IPS-15b (cell line): ENCODE measurements around the gene TSPEAR.
"Not testable (repeated sequence)": the region's sequence is repeated elsewhere in the genome, so short reads cannot be mapped to it uniquely, and the experiment has no call there.

Experiments used
- H3K27me3 ChIP-seq: one replicate; pipeline ENCODE4 v1.6.1; 2013; ENCODE audit warnings: low read length; ENCODE audit not compliant: control insufficient read depth, insufficient read depth
- H3K36me3 ChIP-seq: one replicate; pipeline ENCODE4 v1.6.1; 2013; ENCODE audit warnings: low read length; ENCODE audit not compliant: control insufficient read depth, insufficient read depth
- H3K4me1 ChIP-seq: one replicate; pipeline ENCODE4 v1.6.1; 2013; ENCODE audit warnings: mild to moderate bottlenecking, low read length; ENCODE audit not compliant: control insufficient read depth, insufficient read depth
- H3K4me3 ChIP-seq: one replicate; pipeline ENCODE4 v1.5.1; 2013; ENCODE audit warnings: low read depth, low read length
- H3K9ac ChIP-seq: one replicate; pipeline ENCODE4 v1.6.1; 2013; ENCODE audit warnings: low read depth, mild to moderate bottlenecking, low read length
- H3K9me3 ChIP-seq: one replicate; pipeline ENCODE4 v1.6.1; 2013; ENCODE audit warnings: mild to moderate bottlenecking, low read length; ENCODE audit not compliant: control insufficient read depth, insufficient read depth

The TSPEAR gene

DNA sequence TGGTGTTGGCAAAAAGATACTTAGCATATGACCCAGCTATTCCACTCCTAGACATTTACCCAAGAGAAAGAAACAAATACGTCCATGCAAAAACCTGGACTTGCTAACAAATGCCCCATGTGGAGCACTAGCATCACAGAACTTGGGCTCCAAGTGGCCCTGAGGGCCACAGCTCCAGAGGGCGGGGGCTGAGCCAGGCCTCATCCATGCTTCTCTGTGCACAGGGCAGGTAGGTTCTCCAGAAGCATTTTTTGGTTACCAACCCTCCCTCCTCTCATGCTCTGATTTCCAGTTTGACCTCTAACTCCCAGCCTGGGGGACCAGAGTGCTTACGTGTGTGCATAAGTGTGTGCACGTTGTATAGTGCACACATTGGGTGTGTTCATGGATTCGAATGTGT lies 46.7 kb downstream of the TSPEAR start:
- Histone ChIP-seq H3K9me3 (no peaks in the 10 kb centered on the region), H3K4me1 (peaks cover 9% of the 10 kb centered on the region), H3K9ac (no peak overlapping the region), H3K36me3 (no peaks in the 10 kb centered on the region), H3K4me3 (no peak overlapping the region), H3K27me3 (no peaks in the 10 kb centered on the region)

DNA sequence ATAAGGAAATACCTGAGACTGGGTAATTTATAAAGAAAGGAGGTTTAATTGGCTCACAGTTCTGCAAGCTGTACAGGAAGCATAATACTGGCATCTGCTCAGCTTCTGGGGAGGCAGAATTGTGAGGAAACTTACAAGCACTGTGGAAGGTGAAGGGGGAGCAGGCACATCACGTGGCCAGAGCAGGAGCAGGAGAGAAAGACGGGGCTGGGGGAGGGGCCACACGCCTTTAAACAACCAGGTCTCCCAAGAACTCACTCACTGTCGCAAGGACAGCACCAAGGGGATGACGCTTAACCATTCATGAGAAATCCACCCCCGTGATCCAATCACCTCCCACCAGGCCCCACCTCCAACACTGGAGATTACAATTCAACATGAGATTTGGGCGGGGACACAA lies 49.8 kb downstream of the TSPEAR start:
- H3K9ac ChIP-seq, H3K9me3 ChIP-seq, H3K4me3 ChIP-seq, H3K27me3 ChIP-seq, H3K36me3 ChIP-seq: not testable (repeated sequence)
- peaks cover 16% of the 10 kb centered on the region for H3K4me1 ChIP-seq

DNA sequence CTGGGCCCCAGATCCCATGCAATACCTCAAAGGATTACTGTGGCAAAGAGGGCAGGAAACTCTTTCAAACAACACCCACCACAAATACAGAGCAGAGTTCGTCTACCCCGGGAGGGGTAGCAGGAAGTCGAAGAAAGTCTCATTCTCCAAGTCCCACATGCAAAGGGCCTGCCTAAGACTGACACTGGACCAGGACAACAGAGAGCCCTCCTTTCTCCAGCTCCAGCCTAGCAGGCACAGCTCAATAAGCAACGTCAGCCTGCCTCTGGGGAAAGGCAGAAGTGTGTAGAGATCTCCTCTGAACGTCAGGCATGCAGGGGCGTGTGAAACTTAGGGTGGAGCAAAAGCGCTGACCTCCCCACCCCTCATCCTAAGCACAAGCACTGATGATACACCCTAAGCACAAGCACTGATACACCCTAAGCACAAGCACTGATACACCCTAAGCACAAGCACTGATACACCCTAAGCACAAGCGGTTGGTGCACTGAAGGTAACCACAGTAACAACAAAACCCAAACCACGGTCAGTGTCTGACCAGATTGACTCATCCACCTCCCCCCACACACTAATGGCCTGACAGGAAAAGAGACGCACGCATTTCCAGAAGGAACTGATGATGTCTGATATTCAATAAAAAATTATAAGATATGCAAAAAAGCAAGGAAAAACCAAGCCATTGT lies 52.3 kb downstream of the TSPEAR start:
- no peaks in the 10 kb centered on the region for H3K36me3 ChIP-seq
- no peaks in the 10 kb centered on the region for H3K27me3 ChIP-seq
- peaks cover 16% of the 10 kb centered on the region for H3K4me1 ChIP-seq
- no peak overlapping the region for H3K9ac ChIP-seq
- no peak overlapping the region for H3K4me3 ChIP-seq
- no peaks in the 10 kb centered on the region for H3K9me3 ChIP-seq

DNA sequence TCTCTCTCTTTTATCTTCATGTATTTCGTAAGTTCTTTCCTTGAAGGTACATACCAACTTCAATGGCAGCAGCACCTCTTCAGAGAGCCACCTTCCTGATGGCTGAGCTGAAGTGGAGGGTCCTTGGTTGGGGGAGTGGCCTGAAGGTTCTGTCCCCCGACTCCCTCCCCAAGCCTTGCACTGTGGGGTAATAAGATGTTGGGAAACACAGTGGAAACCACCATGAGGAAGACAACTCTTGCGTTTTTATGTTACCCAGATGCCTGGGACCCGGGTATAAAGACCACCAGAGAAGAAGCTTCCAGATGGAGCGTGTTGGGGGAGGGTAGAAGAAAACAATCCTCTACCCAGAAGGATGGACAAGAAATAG lies 52.8 kb downstream of the TSPEAR start:
- H3K9me3 ChIP-seq = no peaks in the 10 kb centered on the region
- H3K4me1 ChIP-seq = peaks cover 16% of the 10 kb centered on the region
- H3K9ac ChIP-seq = no peak overlapping the region
- no peak overlapping the region for H3K4me3 ChIP-seq
- no peaks in the 10 kb centered on the region for H3K36me3 ChIP-seq
- H3K27me3 ChIP-seq = no peaks in the 10 kb centered on the region

DNA sequence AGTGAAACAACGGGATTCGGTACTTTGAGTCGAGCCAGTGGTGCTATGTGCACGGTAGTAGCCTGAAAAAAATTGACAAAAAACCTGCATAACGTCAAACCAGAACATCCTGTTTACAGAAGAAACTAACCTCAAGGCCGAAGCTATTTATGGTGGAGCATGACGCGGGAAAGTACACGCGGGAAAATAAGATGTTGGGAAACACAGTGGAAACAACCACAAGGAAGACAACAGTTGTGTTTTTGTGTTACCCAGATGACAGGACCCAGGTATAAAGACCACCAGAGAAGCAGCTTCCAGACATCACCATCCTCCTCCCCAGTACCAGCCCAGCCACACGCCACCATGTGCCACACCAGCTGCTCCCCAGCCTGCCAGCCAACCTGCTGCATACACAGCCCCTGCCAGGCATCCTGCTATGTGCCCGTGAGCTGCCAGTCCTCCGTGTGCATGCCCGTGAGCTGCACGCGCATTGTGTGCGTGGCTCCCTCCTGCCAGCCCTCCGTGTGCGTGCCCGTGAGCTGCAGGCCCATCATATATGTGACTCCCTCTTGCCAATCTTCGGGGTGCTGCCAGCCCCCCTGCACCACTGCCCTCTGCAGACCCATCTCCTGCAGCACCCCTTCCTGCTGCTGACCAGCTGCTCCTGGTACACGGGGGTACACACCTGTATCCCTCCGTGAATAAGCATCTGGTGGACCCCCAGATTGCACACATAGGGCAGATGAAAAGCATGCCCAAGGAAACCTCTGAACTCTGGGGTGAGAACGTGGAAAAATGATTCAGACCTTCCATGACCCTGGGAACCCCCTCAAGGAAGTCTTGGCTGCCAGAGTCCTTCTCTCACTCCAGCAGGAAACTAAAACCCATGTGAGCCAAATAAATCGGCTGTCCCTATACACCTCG lies 53.5 kb downstream of the TSPEAR start, which contains the start of gene KRTAP12-3:
KRTAP12-3 (plus strand) TSS at position 298 of the 906 bp plus-strand sequence; CDS start at position 346, 48 bp downstream.
- Histone ChIP-seq H3K4me3 (no peak within 1 kb of the TSS), H3K27me3 (no peaks in the 10 kb centered on the region), H3K4me1 (peaks cover 16% of the 10 kb centered on the region), H3K9me3 (no peaks in the 10 kb centered on the region), H3K36me3 (no peaks in the 10 kb centered on the region), H3K9ac (no peak within 1 kb of the TSS)

DNA sequence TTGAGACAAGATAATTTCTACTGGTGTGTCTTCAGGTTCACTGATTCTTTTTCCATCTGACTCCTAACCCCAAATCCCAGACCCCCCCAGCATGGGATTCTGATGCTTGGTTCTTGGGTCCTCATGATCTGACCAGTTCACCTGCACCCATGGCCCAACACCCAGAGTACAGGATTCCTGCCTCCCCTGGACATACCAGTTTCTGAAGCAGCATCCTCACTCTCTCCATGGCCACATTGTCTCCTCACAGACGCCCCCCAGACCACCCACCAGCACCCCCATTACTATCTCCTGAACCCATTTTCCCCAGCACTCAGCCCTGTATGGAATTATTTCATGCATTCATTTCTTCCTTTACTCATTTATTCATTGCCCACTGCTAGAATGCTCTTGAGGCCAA lies 54.5 kb downstream of the TSPEAR start:
- Histone ChIP-seq H3K9me3 (no peaks in the 10 kb centered on the region), H3K4me3 (no peak overlapping the region), H3K27me3 (no peaks in the 10 kb centered on the region), H3K36me3 (no peaks in the 10 kb centered on the region), H3K9ac (no peak overlapping the region), H3K4me1 (peaks cover 16% of the 10 kb centered on the region)

DNA sequence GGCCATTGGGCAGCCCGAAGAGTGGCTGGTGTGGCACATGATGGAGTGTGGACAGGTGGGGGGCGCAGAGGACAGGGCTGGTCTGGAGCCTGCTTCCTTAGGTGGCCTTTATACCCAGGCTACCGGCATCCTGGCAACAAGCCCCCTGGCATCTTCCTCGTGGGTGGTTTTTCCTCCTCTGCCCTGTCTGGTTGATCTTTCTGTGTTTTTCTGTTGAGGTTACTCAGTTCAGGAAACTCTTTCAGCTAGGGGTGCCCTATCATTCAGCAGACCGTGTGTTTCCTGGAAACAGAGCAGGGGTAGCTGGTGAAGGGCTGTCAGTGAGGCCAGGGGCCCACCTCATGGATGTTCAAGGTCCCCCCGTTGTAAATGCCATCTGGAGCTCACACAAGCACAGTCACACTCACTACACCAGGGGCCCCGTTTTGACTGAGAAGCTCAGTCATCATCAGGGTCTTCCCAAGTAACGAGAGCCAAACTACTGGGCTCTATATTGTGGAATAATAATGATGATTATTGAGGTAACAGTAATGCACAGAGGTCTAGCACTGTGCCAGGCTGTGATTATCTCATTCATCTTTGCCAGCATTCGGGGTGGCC lies 56.7 kb downstream of the TSPEAR start, which contains the start of gene KRTAP12-4:
KRTAP12-4 (minus strand) TSS at position 84 of the 600 bp plus-strand sequence; CDS start at position 39, 45 bp downstream.
- Histone ChIP-seq H3K9ac (no peak within 1 kb of the TSS), H3K27me3 (no peaks in the 10 kb centered on the region), H3K36me3 (no peaks in the 10 kb centered on the region), H3K4me3 (no peak within 1 kb of the TSS), H3K4me1 (peaks cover 7% of the 10 kb centered on the region), H3K9me3 (no peaks in the 10 kb centered on the region)

DNA sequence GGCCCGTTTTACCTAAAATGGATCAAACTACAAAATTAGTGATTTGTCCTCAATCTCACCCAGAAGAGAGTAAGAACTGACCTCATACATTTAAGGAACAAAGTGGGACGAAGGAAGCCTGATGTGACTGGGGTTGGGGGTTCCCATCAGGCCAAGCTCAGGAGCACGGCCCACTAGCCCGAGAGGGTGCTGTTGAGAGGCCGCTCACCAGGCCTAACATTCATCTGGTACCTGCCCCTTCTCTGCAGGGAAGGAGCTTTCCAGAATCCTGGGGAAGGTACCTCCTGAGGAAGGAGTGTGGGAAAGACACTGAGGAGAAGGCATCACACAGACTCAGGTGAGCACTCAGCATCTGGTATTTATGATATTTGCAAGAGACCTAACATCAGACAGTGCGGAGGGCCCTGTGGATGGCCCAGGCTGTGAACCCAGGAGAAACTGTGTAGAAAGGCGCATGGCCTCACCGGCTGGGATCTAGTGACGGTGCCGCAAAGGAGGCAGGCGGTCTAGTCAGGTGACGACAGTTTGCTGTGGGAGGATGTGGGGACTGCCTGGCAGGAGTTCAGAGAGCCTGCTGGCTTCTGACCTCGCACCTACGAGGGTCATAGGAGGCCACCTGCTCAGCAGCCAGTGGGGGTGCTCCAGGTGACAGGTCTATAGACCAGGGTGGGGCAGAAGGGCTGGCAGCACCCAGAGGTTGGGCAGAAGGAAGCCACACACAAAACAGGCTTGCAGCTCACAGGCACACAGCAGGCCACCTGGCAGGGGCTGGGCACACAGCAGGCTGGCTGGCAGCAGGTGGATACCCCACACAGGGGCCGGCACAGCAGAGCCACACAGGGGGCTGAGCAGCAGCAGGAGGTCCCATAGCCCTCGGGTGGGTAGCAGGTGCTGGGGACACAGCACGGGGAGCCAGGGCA lies 57.5 kb downstream of the TSPEAR start:
- no peak overlapping the region for H3K9ac ChIP-seq
- no peaks in the 10 kb centered on the region for H3K36me3 ChIP-seq
- H3K4me3 ChIP-seq = no peak overlapping the region
- no peaks in the 10 kb centered on the region for H3K27me3 ChIP-seq
- no peaks in the 10 kb centered on the region for H3K9me3 ChIP-seq
- peaks cover under 1% of the 10 kb centered on the region for H3K4me1 ChIP-seq

DNA sequence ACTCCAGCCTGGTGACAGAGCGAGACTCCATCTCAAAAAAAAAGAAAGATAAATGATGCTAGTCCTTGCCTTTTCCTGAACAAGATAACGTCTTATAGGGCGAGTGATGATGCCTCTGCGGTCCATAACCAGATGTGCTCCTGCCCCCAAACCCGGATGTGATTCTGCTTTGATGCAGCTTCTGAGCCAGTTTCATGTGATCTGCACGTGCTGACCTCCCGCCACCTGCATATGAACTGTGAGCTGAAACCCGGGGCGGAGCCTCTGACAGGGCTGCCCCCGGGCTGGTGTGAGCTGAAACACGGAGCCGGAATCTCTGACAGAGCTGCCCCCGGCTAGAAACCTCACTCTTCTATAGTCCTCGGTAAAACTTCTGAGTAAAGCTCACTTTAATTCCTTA lies 58.2 kb downstream of the TSPEAR start:
- Histone ChIP-seq H3K9me3 (no peaks in the 10 kb centered on the region), H3K36me3 (no peaks in the 10 kb centered on the region), H3K9ac (no peak overlapping the region), H3K27me3 (no peaks in the 10 kb centered on the region), H3K4me3 (no peak overlapping the region), H3K4me1 (no peaks in the 10 kb centered on the region)

DNA sequence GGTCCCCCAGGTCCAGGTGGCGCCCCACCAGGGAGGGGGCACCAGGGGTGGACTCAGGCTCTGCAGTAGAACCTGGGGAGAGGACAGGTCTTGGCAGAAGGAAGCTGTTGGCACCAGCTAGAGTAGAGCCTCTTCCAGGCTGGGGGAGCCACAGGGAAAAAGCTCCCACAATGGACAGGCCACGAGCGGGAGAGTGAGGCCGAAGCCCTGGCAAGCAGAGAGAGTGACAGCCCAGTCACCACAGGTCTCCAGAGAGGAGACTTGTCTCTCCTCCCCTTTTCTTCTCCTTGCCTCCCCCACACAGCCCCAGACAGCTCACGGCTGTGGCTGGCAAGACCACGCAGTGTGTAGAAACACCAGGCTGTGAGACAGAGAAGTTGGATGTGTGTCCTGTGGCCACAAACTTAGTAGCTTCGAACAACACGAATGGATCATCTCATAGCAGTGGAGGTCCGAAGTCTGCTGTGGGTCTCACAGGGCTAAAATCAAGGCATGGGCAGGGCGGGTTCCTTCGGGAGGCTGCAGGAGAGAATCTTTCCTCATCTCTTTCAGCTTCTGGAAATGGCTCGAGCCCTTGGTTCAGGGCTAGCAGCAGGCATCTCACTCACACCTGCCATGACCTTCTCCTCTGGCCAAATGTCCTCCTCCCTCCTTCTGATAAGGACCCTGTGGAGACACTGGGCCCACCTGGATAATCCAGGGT lies 60.2 kb downstream of the TSPEAR start:
- H3K4me3 ChIP-seq = no peak overlapping the region
- no peaks in the 10 kb centered on the region for H3K4me1 ChIP-seq
- no peaks in the 10 kb centered on the region for H3K36me3 ChIP-seq
- no peaks in the 10 kb centered on the region for H3K27me3 ChIP-seq
- H3K9me3 ChIP-seq = no peaks in the 10 kb centered on the region
- no peak overlapping the region for H3K9ac ChIP-seq
